IgD-negative memory B cell (primary cell): ENCODE data around the gene SPATA12. TPM values are rescaled to one million over a fixed set of nuclear protein-coding genes. Genes with fewer than 3 reads are reported as not detected.

Source experiments
- H3K27ac Mint-ChIP-seq, 3 donors: one replicate each; pipeline ENCODE4 v1.8.0; 2020 to 2022; ENCODE audit warnings: mild to moderate bottlenecking in 3 of 3, mixed read lengths in 3 of 3, moderate library complexity in 1 of 3
- H3K27me3 Mint-ChIP-seq: one replicate; pipeline ENCODE4 v1.8.0; 2021; ENCODE audit warnings: mixed read lengths
- H3K36me3 Mint-ChIP-seq: one replicate; pipeline ENCODE4 v1.8.0; 2020; ENCODE audit warnings: mild to moderate bottlenecking, mixed read lengths
- H3K4me1 Mint-ChIP-seq, 3 donors: one replicate each; pipeline ENCODE4 v1.8.0; 2020 to 2022; ENCODE audit warnings: mixed read lengths in 3 of 3, mild to moderate bottlenecking in 1 of 3
- H3K4me3 Mint-ChIP-seq, 4 donors: one replicate each; pipeline ENCODE4 v1.8.0; 2020 to 2022; ENCODE audit warnings: mild to moderate bottlenecking in 4 of 4, mixed read lengths in 4 of 4, moderate library complexity in 3 of 4
- H3K9me3 Mint-ChIP-seq, 3 donors: one replicate each; pipeline ENCODE4 v1.8.0; 2020 to 2021; ENCODE audit warnings: mixed read lengths in 3 of 3, mild to moderate bottlenecking in 1 of 3
- polyA plus RNA-seq: library from polyadenylated mRNA; unstranded; fragments of 300-500 nt; fragmentation: Illumina TruSeq; gene quantifications from one replicate; pipeline ENCODE4 v1.2.3, GENCODE V29; 2021

Gene SPATA12
- polyA plus RNA-seq, 1 donor from 2014 or later, result not detected

GRCh38 chr3:57038466-57039164 is 21.8 kb upstream of the SPATA12 start:
- Mint-ChIP-seq H3K4me3 (no peak overlapping the region), H3K27ac (no peak overlapping the region), H3K36me3 (peaks cover 1% of the 10 kb centered on the region), H3K4me1 (peaks cover 0 to 3% (median 0%) of the 10 kb centered on the region in 3 donors), H3K27me3 (peaks cover 18% of the 10 kb centered on the region), H3K9me3 (no peaks in the 10 kb centered on the region)

GRCh38 chr3:57041674-57042073 is 18.8 kb upstream of the SPATA12 start:
- Mint-ChIP-seq H3K36me3 (no peaks in the 10 kb centered on the region), H3K27ac (no peak overlapping the region), H3K4me1 (peaks cover 0 to 3% (median 0%) of the 10 kb centered on the region in 3 donors), H3K9me3 (no peaks in the 10 kb centered on the region), H3K27me3 (peaks cover 20% of the 10 kb centered on the region), H3K4me3 (no peak overlapping the region)

- Mint-ChIP-seq H3K4me3 (no peak overlapping the region), H3K36me3 (no peaks in the 10 kb centered on the region), H3K9me3 (no peaks in the 10 kb centered on the region), H3K4me1 (peaks cover 0 to 4% (median 0%) of the 10 kb centered on the region in 3 donors), H3K27me3 (peaks cover 22% of the 10 kb centered on the region), H3K27ac (no peak overlapping the region)
These were observed 16.9 kb upstream of the SPATA12 start for GRCh38 chr3:57043518-57043917.

- no peak overlapping the region for H3K27ac Mint-ChIP-seq
- peaks cover 15% of the 10 kb centered on the region for H3K27me3 Mint-ChIP-seq
- H3K36me3 Mint-ChIP-seq, result no peaks in the 10 kb centered on the region
- H3K4me3 Mint-ChIP-seq, result no peak overlapping the region
- no peaks in the 10 kb centered on the region for H3K9me3 Mint-ChIP-seq
- peaks cover 0 to 1% (median 0%) of the 10 kb centered on the region in 3 donors for H3K4me1 Mint-ChIP-seq
These were observed 14.2 kb upstream of the SPATA12 start for GRCh38 chr3:57046101-57046765.

- Mint-ChIP-seq H3K27ac (no peak overlapping the region), H3K27me3 (peaks cover 10% of the 10 kb centered on the region), H3K4me1 (peaks cover 0 to 1% (median 0%) of the 10 kb centered on the region in 3 donors), H3K36me3 (peaks cover 3% of the 10 kb centered on the region), H3K9me3 (no peaks in the 10 kb centered on the region), H3K4me3 (peak overlapping the region in 1 of 4 donors; percentile 8)
These were observed 12.3 kb upstream of the SPATA12 start for GRCh38 chr3:57048052-57048671.

GRCh38 chr3:57048728-57049127 is 11.7 kb upstream of the SPATA12 start:
- no peak overlapping the region for H3K4me3 Mint-ChIP-seq

GRCh38 chr3:57052662-57053061 is 7.8 kb upstream of the SPATA12 start:
- Mint-ChIP-seq H3K4me1 (peaks cover 0 to 1% (median 0%) of the 10 kb centered on the region in 3 donors), H3K36me3 (peaks cover 3% of the 10 kb centered on the region), H3K9me3 (no peaks in the 10 kb centered on the region), H3K4me3 (no peak overlapping the region), H3K27ac (no peak overlapping the region), H3K27me3 (peaks cover 13% of the 10 kb centered on the region)

More at GRCh38 chr3:57048728-57049127, 11.7 kb upstream of the SPATA12 start:
- Mint-ChIP-seq H3K4me1 (peaks cover 0 to 1% (median 0%) of the 10 kb centered on the region in 3 donors), H3K27me3 (peaks cover 6% of the 10 kb centered on the region), H3K27ac (no peak overlapping the region), H3K36me3 (peaks cover 3% of the 10 kb centered on the region), H3K9me3 (no peaks in the 10 kb centered on the region)

- Mint-ChIP-seq H3K27ac (no peak overlapping the region), H3K4me3 (no peak overlapping the region), H3K9me3 (no peaks in the 10 kb centered on the region), H3K36me3 (peaks cover 3% of the 10 kb centered on the region), H3K27me3 (peaks cover 11% of the 10 kb centered on the region), H3K4me1 (peaks cover 0 to 1% (median 0%) of the 10 kb centered on the region in 3 donors)
These were observed 7.3 kb upstream of the SPATA12 start for GRCh38 chr3:57053122-57053521.

- Mint-ChIP-seq H3K9me3 (no peaks in the 10 kb centered on the region), H3K4me3 (no peak overlapping the region), H3K36me3 (peaks cover 3% of the 10 kb centered on the region), H3K4me1 (no peaks in the 10 kb centered on the region), H3K27ac (no peak overlapping the region), H3K27me3 (peaks cover 17% of the 10 kb centered on the region)
These were observed 3.1 kb upstream of the SPATA12 start for GRCh38 chr3:57057351-57057750.

GRCh38 chr3:57059411-57059810 is 1.1 kb upstream of the SPATA12 start:
- Mint-ChIP-seq H3K36me3 (peaks cover 2% of the 10 kb centered on the region), H3K9me3 (peaks cover 0 to 2% (median 2%) of the 10 kb centered on the region in 3 donors), H3K27me3 (peaks cover 22% of the 10 kb centered on the region), H3K27ac (no peak overlapping the region), H3K4me3 (no peak overlapping the region), H3K4me1 (peaks cover 0 to 2% (median 0%) of the 10 kb centered on the region in 3 donors)

GRCh38 chr3:57061556-57061955 is 1.1 kb downstream of the SPATA12 start:
- H3K9me3 Mint-ChIP-seq, result peaks cover 0 to 2% (median 2%) of the 10 kb centered on the region in 3 donors
- peaks cover 26% of the 10 kb centered on the region for H3K27me3 Mint-ChIP-seq
- no peak overlapping the region for H3K27ac Mint-ChIP-seq
- H3K36me3 Mint-ChIP-seq, result peaks cover 4% of the 10 kb centered on the region
- H3K4me3 Mint-ChIP-seq, result no peak overlapping the region
- peaks cover 0 to 2% (median 0%) of the 10 kb centered on the region in 3 donors for H3K4me1 Mint-ChIP-seq

- no peak overlapping the region for H3K27ac Mint-ChIP-seq
- H3K4me1 Mint-ChIP-seq, result peaks cover 0 to 2% (median 0%) of the 10 kb centered on the region in 3 donors
- H3K4me3 Mint-ChIP-seq, result no peak overlapping the region
- peaks cover 0 to 2% (median 2%) of the 10 kb centered on the region in 3 donors for H3K9me3 Mint-ChIP-seq
- H3K36me3 Mint-ChIP-seq, result peaks cover 4% of the 10 kb centered on the region
- peaks cover 26% of the 10 kb centered on the region for H3K27me3 Mint-ChIP-seq
These were observed 1.7 kb downstream of the SPATA12 start for GRCh38 chr3:57062101-57062631.

- Mint-ChIP-seq H3K27ac (peak overlapping the region in 1 of 3 donors; percentile 75), H3K4me3 (no peak overlapping the region), H3K4me1 (peaks cover 0 to 3% (median 2%) of the 10 kb centered on the region in 3 donors), H3K9me3 (peaks cover 0 to 2% (median 2%) of the 10 kb centered on the region in 3 donors), H3K27me3 (peaks cover 26% of the 10 kb centered on the region), H3K36me3 (peaks cover 4% of the 10 kb centered on the region)
These were observed 2.6 kb downstream of the SPATA12 start for GRCh38 chr3:57063032-57063431.

- Mint-ChIP-seq H3K36me3 (peaks cover 4% of the 10 kb centered on the region), H3K27ac (no peak overlapping the region), H3K4me3 (no peak overlapping the region), H3K9me3 (peaks cover 0 to 2% (median 2%) of the 10 kb centered on the region in 3 donors), H3K27me3 (peaks cover 29% of the 10 kb centered on the region), H3K4me1 (peaks cover 8 to 12% (median 11%) of the 10 kb centered on the region in 3 donors)
These were observed 3.5 kb downstream of the SPATA12 start for GRCh38 chr3:57064001-57064400.

GRCh38 chr3:57064572-57064971 is 4.1 kb downstream of the SPATA12 start:
- no peak overlapping the region for H3K4me3 Mint-ChIP-seq
- peaks cover 32% of the 10 kb centered on the region for H3K27me3 Mint-ChIP-seq
- H3K9me3 Mint-ChIP-seq, result peaks cover 0 to 2% (median 2%) of the 10 kb centered on the region in 3 donors
- peaks cover 4% of the 10 kb centered on the region for H3K36me3 Mint-ChIP-seq
- H3K4me1 Mint-ChIP-seq, result peaks cover 8 to 15% (median 11%) of the 10 kb centered on the region in 3 donors
- H3K27ac Mint-ChIP-seq, result no peak overlapping the region
